Measurements from ENCODE around the gene KAT2B. TPM values are rescaled to one million over a fixed set of nuclear protein-coding genes. Genes with fewer than 3 reads are reported as not detected.
A peak's percentile ranks its signal among the peaks of the same experiment; 100 is the strongest.

Gene KAT2B
- total RNA-seq, 3 donors from 2014 or later = 27.2 to 49.1 (median 27.5) TPM

GRCh38 chr3:20110826-20111225 is 70.6 kb downstream of the KAT2B start:
- Histone ChIP-seq H3K4me3 (no peak overlapping the region), H3K9me3 (no peaks in the 10 kb centered on the region), H3K4me1 (ENCODE audit: low read depth) (no peaks in the 10 kb centered on the region), H3K36me3 (ENCODE audit: low read depth) (no peaks in the 10 kb centered on the region)
- intact Hi-C loops (cut with DNase I, micrococcal nuclease) = no loop called here
- DNase-seq (no peak), ATAC-seq (no peak)
- no peak for TF ChIP-seq CTCF (IDR thresholded peaks at IDR 0.05)

DNA sequence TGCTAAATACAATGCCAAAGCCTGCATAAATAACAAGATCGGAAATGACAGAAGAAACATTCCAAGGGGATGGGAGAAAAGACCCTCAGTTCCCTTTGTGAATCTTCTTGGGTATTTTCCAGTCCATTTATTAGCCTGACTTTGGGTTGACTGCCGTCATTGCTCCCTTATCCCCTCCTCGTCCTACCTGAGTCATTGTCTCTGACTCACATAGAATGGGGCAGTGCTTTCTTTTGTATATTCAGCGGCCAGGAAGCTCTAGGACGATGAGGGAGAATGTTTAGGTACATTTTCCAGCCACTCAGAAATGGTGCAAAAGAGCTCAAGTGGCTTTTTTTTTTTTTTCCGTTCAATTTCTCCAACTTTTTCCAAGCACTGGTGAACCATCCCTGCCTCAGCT is 71.6 kb downstream of the KAT2B start:
- no peaks in the 10 kb centered on the region for H3K36me3 ChIP-seq (ENCODE audit: low read depth)
- DNase-seq (no peak), ATAC-seq (no peak)
- no peaks in the 10 kb centered on the region for H3K4me1 ChIP-seq (ENCODE audit: low read depth)
- no peak for TF ChIP-seq CTCF (IDR thresholded peaks at IDR 0.05)
- no peak overlapping the region for H3K4me3 ChIP-seq
- no peaks in the 10 kb centered on the region for H3K9me3 ChIP-seq
- intact Hi-C loops (cut with DNase I, micrococcal nuclease) = no loop called here

- intact Hi-C loops (cut with DNase I, micrococcal nuclease) = no loop called here
Observed at GRCh38 chr3:20121088-20121487, 80.8 kb downstream of the KAT2B start.

DNA sequence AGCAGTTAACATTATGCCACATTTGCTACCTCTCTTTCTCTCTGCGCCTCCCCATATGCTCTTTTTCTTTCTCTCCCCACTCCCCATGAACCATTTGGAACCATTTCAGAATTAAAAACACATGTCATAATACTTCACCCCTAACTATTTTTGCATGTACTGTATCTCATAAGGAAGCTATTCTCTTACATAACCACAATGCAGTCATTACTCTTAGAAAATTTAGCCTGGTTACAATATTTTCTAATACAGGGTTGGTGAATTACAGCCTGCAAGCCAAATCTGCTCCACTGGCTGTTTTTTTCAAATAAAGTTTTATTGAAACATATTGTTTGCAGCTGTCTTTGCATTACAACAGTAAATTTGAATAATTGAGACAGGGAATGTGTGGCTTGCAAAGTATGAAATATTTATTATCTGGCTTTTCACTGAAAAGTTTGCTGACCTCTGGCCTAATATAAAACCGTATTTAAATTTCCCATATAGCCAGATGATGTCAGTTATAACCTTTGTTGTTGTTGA is 82.9 kb downstream of the KAT2B start:
- no peak overlapping the region for H3K4me3 ChIP-seq
- no peaks in the 10 kb centered on the region for H3K36me3 ChIP-seq (ENCODE audit: low read depth)
- DNase-seq (no peak), ATAC-seq (no peak)
- no peaks in the 10 kb centered on the region for H3K9me3 ChIP-seq
- H3K4me1 ChIP-seq (ENCODE audit: low read depth) = no peaks in the 10 kb centered on the region
- intact Hi-C loops (cut with DNase I, micrococcal nuclease) = no loop called here
- no peak for TF ChIP-seq CTCF (IDR thresholded peaks at IDR 0.05)

More at GRCh38 chr3:20121088-20121487, 80.8 kb downstream of the KAT2B start:
- no peaks in the 10 kb centered on the region for H3K36me3 ChIP-seq (ENCODE audit: low read depth)
- ATAC-seq (no peak), DNase-seq (no peak)
- no peaks in the 10 kb centered on the region for H3K4me1 ChIP-seq (ENCODE audit: low read depth)
- no peaks in the 10 kb centered on the region for H3K9me3 ChIP-seq
- no peak for TF ChIP-seq CTCF (IDR thresholded peaks at IDR 0.05)
- H3K4me3 ChIP-seq = no peak overlapping the region

DNA sequence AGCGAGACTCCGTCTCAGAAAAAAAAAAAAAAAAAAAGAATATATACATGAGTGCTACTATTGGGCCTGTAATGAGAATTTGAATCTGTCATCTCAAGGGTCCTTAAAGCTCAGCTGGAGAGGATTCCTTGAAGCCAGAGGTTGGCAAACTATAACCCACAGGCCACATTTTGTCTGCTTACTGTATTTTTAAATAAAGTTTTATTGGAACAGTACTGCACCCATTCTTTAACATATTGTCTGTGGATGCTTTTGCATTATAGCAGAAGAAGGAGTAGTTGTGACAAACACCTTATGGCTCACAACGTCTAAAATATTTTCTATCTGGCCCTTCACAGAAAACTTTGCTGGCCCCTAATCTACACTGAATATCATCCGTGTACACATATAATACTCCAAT is 85.0 kb downstream of the KAT2B start:
- DNase-seq = no peak
- no peak for TF ChIP-seq CTCF (IDR thresholded peaks at IDR 0.05)

GRCh38 chr3:20125897-20126296 is 85.7 kb downstream of the KAT2B start:
- no peaks in the 10 kb centered on the region for H3K4me1 ChIP-seq (ENCODE audit: low read depth)
- ATAC-seq = peak; percentile 73
- no peaks in the 10 kb centered on the region for H3K36me3 ChIP-seq (ENCODE audit: low read depth)
- H3K4me3 ChIP-seq = no peak overlapping the region
- TF ChIP-seq CTCF (IDR thresholded peaks at IDR 0.05) = no peak
- intact Hi-C loops (cut with DNase I, micrococcal nuclease) = no loop called here
- H3K9me3 ChIP-seq = no peaks in the 10 kb centered on the region
- DNase-seq = peak in 1 of 3 donors; percentile 18

More for the DNA sequence above, 85.0 kb downstream of the KAT2B start:
- no peak for ATAC-seq
- intact Hi-C loops (cut with DNase I, micrococcal nuclease) = no loop called here
- Histone ChIP-seq H3K9me3 (no peaks in the 10 kb centered on the region), H3K4me1 (ENCODE audit: low read depth) (no peaks in the 10 kb centered on the region), H3K36me3 (ENCODE audit: low read depth) (no peaks in the 10 kb centered on the region), H3K4me3 (no peak overlapping the region)

All from mucosa of descending colon (tissue), 3 donors.